Activated T-helper 2 cell treated with anti-CD3 and anti-CD28 coated beads, Interferon-gamma antibody, Interleukin-2, Interleukin-4, amounts not matched to agents 10 μg/mL and 5 μg/mL and 100 μg/mL, durations not matched to agents 14 hours and 24 hours and 36 hours (primary cell): ENCODE results near the gene NKAIN4. TPM values are rescaled to one million over a fixed set of nuclear protein-coding genes. Genes with fewer than 3 reads are reported as not detected.
"Not testable (repeated sequence)": the region's sequence is repeated elsewhere in the genome, so short reads cannot be mapped to it uniquely, and the experiment has no call there.

Experiments used
- DNase-seq: peaks from one replicate; pipeline ENCODE4 v3.0.0; 2021; ENCODE audit warnings: low spot score
- H3K27ac Mint-ChIP-seq: one replicate; pipeline ENCODE4 v1.8.0; 2021; ENCODE audit warnings: mixed read lengths
- H3K27me3 Mint-ChIP-seq: one replicate; pipeline ENCODE4 v1.8.0; 2021; ENCODE audit warnings: low read depth, mixed read lengths
- H3K36me3 Mint-ChIP-seq: one replicate; pipeline ENCODE4 v1.8.0; 2021; ENCODE audit warnings: low read depth, mixed read lengths
- H3K4me1 Mint-ChIP-seq: one replicate; pipeline ENCODE4 v1.8.0; 2021; ENCODE audit warnings: low read depth, mixed read lengths
- H3K4me3 Mint-ChIP-seq: one replicate; pipeline ENCODE4 v1.8.0; 2021; ENCODE audit warnings: low read depth, mild to moderate bottlenecking, moderate library complexity, mixed read lengths
- H3K9me3 Mint-ChIP-seq: one replicate; pipeline ENCODE4 v1.8.0; 2021; ENCODE audit warnings: mixed read lengths
- intact Hi-C: fragments of 100-400 bp; cut with micrococcal nuclease; formaldehyde crosslinking; loops from one replicate; pipeline ENCODE4 v1.15.1; 2023
- total RNA-seq: library from RNA; stranded (reverse); gene quantifications from 2 replicates; pipeline ENCODE4 v1.2.3, GENCODE V29; 2022

The NKAIN4 gene
- total RNA-seq, 1 donor from 2014 or later: not detected

DNA sequence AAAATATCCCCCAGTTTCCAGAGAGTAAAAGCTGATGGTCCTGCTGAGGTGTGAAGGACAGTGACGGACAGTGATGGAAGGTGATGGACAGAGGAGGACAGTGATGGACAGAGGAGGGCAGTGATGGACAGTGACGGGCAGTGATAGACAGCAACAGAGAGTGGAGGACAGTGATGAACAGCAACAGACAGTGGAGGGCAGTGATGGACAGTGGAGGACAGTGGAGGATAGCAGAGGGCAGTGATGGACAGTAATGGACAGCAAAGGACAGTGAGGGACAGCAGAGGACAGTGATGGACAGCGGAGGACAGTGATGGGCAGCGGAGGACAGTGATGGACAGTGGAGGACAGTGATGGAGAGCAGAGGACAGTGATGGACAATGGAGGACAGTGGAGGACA is 2.7 kb upstream of the NKAIN4 start:
- H3K4me1 Mint-ChIP-seq: no peaks in the 10 kb centered on the region
- intact Hi-C loops: no loop called here
- no peak overlapping the region for H3K27ac Mint-ChIP-seq
- no peak for DNase-seq
- peaks cover 36% of the 10 kb centered on the region for H3K27me3 Mint-ChIP-seq
- no peak overlapping the region for H3K4me3 Mint-ChIP-seq
- H3K9me3 Mint-ChIP-seq: no peaks in the 10 kb centered on the region
- no peaks in the 10 kb centered on the region for H3K36me3 Mint-ChIP-seq

DNA sequence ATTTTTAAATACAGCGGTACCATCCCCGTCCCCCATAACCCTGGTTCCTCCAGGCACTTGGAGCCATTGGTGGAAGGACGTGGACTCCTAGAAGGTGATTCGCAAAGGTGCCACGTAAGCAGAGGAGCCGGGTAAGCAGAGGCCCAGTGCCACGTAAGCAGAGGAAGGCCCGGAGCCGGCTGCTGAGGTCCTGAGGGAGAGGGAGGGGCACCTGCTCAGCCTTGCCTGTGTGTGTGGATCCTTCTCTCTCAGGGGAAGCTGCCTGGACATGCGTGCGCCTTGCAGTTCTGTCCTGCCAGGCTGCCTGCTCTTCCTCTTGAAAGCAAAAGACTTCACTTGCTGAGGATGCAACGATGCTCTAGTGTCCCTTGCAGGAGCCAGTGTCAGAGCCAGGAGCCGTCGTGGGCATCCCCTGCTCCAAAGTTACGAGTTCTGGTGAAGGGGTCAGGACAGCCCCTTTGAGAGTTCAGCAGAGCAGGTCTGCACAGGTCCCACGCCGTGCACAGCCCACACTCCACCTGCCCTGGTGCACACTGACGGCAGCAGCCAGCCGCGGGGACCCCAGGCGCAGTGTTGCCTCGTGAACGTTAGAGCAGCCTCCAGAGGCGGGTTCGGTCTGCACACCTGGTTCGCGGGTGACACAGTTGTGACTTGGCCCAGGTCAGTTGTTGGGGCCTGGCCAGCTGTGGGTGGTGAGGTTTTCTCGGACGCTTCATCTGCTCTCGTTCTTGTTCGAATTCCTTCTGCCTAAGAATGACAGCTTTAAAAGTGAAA is 1.9 kb upstream of the NKAIN4 start:
- no peaks in the 10 kb centered on the region for H3K9me3 Mint-ChIP-seq
- intact Hi-C loops: no loop called here
- H3K4me1 Mint-ChIP-seq: no peaks in the 10 kb centered on the region
- peaks cover 38% of the 10 kb centered on the region for H3K27me3 Mint-ChIP-seq
- no peak overlapping the region for H3K27ac Mint-ChIP-seq
- no peaks in the 10 kb centered on the region for H3K36me3 Mint-ChIP-seq
- no peak overlapping the region for H3K4me3 Mint-ChIP-seq
- DNase-seq: no peak

DNA sequence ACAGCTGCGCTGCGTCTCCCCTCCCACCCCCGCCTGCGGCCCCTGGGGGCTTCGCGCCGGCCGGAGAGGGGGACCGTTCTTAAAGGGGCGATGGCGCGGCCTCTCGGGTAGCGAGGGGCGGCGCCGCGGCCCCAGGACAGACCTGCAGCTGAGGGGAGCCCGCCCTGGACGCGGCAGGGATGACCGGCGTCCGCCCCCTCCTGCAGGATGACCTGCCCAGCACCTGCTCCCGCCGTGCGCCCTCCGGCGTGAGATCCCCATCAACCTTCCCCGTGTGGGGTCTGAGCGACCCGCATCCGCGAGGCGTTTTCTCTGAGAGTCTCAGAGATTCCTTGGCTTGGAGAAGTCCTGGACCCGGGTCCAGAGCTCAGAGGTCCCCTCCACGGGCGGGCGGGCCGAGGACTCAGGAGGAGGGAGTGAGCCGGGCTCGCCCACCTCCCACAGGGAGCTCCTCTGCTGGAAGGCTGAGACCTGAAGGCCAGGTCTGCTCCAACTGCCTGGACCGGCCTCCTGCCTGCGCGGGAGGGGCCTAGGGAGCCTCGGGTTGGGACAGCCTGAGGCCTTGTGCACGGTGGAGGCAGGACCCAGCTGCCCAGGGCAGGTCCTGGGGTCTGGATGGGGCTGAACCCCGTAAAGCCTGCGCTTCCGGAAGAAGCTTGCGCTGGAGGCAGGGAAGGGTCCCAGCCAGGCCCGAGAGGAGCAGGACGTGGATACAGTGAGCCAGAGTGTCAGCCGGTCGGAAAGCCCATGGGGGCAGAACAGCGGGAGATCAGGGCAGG is 532 bp upstream of the NKAIN4 start:
- Mint-ChIP-seq H3K9me3 (no peaks in the 10 kb centered on the region), H3K4me1 (no peaks in the 10 kb centered on the region), H3K36me3 (no peaks in the 10 kb centered on the region), H3K27me3 (peaks cover 40% of the 10 kb centered on the region), H3K4me3 (no peak overlapping the region), H3K27ac (no peak overlapping the region)
- intact Hi-C loops: no loop called here
- no peak for DNase-seq

DNA sequence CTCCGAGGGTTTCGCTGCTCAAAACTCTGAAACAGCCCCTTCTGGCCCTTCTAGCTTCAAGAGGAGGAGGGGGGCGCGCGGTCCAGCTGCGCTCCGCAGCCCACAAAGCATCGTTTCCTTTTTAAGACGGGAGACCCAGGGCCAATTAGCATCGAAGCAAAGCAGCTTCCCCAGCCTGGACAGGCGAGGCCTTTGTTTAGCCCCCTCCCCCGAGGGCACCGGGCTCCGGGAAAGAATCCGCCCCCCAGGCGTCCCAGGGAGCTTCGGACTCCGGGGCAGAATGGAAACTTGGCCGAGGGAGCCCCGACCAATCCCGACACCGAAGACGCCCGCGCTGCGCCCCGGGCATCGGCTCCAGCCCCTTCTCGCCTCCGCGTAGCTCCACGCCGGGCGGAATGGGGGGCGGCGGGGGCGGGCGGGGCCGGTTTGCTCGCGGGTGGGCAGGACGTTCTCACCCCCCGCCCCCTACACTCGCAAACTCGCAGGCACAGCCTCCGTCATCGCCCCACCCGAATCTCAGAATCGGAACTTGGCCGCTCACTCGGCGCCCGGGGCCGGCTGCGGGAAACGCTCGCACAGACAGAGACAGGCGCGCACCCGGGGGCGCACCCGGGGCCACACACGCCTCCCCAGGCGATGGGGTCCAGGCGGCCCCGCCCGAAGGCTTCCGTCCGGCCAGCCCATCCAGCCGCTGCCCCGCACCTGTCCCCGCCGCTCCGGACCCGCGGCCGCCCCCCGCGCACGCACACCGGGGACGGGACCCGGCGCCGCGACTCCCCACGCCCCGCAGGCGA is 628 bp downstream of the NKAIN4 start:
- no peaks in the 10 kb centered on the region for H3K9me3 Mint-ChIP-seq
- DNase-seq: no peak

DNA sequence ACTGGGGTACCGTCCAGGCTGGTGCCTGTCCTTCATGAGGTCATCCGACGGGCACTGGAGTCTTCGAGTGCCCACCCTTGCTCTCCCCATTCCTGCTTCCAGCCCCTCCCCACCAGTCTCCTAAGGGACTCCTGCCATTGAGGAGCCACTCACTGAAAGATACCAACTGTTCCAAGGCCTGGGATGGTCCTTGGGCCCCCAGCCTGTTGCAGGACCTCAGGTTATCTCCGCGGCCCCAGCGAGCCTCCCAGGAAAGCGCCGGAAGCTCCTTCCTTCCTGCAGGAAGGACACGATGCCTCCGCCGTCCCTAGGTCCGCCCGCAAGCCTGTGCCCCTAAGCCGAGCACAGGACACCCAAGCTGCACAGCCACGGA is 1.2 kb downstream of the NKAIN4 start:
- intact Hi-C loops: no loop called here
- Mint-ChIP-seq H3K9me3 (no peaks in the 10 kb centered on the region), H3K36me3 (no peaks in the 10 kb centered on the region), H3K27me3 (peaks cover 45% of the 10 kb centered on the region), H3K4me1 (no peaks in the 10 kb centered on the region), H3K27ac (no peak overlapping the region), H3K4me3 (no peak overlapping the region)
- DNase-seq: no peak

More for the DNA sequence above, 628 bp downstream of the NKAIN4 start:
- H3K36me3 Mint-ChIP-seq: no peaks in the 10 kb centered on the region
- H3K4me3 Mint-ChIP-seq: no peak overlapping the region
- no peak overlapping the region for H3K27ac Mint-ChIP-seq
- intact Hi-C loops: no loop called here
- H3K27me3 Mint-ChIP-seq: peaks cover 41% of the 10 kb centered on the region
- H3K4me1 Mint-ChIP-seq: no peaks in the 10 kb centered on the region

DNA sequence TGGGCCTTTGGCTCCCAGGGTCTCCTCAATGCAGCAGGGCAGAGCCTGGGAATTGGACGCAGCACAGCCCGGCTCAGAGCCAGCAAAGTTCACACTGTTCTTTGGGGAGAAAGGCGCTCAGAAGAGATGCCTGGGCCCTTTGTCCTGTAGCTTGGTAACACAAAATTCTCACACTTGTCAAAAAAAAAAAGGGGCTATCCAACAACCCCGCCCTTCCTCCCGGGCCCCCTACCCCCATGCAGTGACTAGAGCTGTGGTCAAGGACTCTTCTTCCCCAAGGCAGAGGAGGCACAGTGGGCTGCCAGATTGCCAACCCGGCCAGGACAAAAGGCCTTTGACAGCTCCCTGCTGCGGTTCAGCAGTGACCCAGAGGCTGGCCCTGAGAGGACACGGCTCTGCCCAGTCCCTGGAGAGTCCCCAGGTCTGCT is 2.0 kb downstream of the NKAIN4 start:
- intact Hi-C loops: no loop called here
- no peak overlapping the region for H3K27ac Mint-ChIP-seq
- H3K9me3 Mint-ChIP-seq: no peaks in the 10 kb centered on the region
- no peaks in the 10 kb centered on the region for H3K4me1 Mint-ChIP-seq
- peaks cover 45% of the 10 kb centered on the region for H3K27me3 Mint-ChIP-seq
- no peaks in the 10 kb centered on the region for H3K36me3 Mint-ChIP-seq
- DNase-seq: no peak
- H3K4me3 Mint-ChIP-seq: no peak overlapping the region

DNA sequence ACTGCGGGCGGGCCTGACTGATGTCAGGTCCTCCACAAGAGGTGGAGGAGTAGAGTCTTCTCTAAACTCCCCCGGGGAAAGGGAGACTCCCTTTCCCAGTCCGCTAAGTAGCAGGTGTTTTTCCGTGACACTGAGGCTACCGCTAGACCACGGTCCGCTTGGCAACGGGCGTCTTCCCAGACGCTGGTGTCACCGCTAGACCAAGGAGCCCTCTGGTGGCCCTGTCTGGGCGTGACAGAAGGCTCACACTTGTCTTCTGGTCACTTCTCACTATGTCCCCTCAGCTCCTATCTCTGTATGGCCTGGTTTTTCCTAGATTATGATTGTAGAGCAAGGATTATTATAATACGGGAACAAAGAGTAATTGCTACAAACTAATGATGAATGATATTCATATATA is 2.9 kb downstream of the NKAIN4 start:
- H3K36me3 Mint-ChIP-seq, intact Hi-C loops, H3K4me1 Mint-ChIP-seq, DNase-seq, H3K27ac Mint-ChIP-seq, H3K9me3 Mint-ChIP-seq, H3K4me3 Mint-ChIP-seq: not testable (repeated sequence)
- peaks cover 38% of the 10 kb centered on the region for H3K27me3 Mint-ChIP-seq

DNA sequence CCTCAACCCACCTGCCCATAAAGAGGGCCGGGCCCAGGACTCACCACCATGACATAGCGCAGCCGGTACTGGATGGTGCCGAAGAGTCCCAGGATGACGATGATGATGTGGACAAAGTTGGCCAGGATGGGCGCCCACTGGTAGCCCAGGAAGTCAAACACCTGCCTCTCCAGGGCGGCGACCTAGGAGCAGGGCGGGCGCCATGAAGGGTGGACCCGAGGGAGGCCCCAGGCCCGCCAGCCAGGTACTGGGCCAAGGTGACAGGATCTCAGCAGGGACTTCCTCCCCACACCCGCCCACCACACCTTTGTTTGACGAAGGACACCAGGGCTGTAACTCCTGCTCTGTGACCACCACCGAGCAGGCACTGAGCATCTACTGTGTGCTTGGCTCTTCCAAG is 4.4 kb downstream of the NKAIN4 start:
- Mint-ChIP-seq H3K4me3 (no peak overlapping the region), H3K27ac (no peak overlapping the region), H3K36me3 (no peaks in the 10 kb centered on the region), H3K4me1 (no peaks in the 10 kb centered on the region), H3K9me3 (no peaks in the 10 kb centered on the region), H3K27me3 (peaks cover 27% of the 10 kb centered on the region)
- DNase-seq: no peak
- intact Hi-C loops: no loop called here

DNA sequence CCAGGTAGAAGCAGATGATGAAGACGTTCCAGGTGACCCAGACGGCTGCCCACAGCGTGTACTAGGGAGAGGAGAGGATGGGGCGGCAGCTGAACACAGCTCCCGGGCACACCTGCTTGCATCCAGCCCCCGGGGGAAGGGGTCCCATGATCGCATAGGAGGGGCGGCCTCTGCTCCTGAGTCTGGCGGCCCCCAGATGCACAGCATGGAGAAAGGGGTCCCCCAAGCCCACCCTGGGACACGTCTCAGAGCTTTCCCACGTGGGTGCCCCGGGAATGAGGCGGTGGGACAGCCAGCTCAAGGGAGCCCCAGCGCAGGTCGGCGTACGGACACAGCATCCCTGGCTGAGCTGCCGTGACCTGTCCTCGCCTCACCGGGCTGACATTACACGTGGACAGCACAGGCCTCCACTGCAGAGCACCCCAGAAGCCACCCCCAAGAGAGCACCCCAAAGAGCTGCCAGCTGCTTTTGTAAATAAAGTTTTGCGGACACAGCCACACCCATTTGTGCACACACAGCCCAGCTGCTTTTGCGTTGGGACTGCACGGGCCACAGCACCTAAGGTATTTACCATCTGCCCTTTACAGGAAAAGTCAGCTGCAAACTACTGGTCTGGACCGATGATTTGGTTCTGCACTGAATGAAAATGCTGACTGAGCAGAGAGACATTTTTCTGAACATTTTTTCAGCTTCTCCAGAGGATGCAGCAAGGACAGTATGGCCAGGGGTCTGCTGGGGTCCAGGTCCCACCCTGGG is 5.2 kb downstream of the NKAIN4 start:
- Mint-ChIP-seq H3K4me3 (no peak overlapping the region), H3K27ac (no peak overlapping the region)
- intact Hi-C loops: no loop called here

DNA sequence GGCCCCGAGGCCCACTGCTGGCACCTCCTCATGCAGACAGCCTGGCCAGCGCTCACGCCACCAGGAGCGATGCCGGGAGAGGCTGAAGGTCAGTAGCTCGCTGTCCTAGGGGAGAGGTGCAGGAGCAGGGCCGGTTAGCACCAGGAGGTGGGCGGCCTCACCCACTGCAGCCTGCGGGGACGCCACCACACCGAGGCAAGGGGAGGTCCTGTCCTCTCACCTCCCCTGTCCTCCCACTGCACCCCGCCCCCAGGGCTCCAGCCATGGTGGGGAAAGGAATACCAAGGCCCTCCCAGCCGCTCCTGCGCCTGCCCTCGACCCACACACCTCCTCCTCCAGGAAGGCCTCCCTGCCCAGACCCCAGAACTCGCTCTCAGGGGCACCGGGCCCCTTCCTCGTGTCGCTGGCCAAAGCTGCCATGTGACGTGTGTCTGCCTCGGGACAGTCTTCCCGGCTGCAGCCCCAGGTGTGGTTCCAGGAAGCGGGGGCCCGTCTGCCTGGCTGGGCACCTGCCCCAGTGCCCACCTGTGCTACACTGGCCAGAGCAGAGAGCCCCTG is 6.5 kb downstream of the NKAIN4 start:
- Mint-ChIP-seq H3K4me3 (no peak overlapping the region), H3K9me3 (no peaks in the 10 kb centered on the region), H3K36me3 (no peaks in the 10 kb centered on the region), H3K27me3 (peaks cover 18% of the 10 kb centered on the region), H3K4me1 (no peaks in the 10 kb centered on the region), H3K27ac (no peak overlapping the region)
- DNase-seq: no peak
- intact Hi-C loops: no loop called here

More for the DNA sequence above, 5.2 kb downstream of the NKAIN4 start:
- H3K4me1 Mint-ChIP-seq: no peaks in the 10 kb centered on the region
- no peaks in the 10 kb centered on the region for H3K36me3 Mint-ChIP-seq
- no peaks in the 10 kb centered on the region for H3K9me3 Mint-ChIP-seq
- no peak for DNase-seq
- H3K27me3 Mint-ChIP-seq: peaks cover 25% of the 10 kb centered on the region

DNA sequence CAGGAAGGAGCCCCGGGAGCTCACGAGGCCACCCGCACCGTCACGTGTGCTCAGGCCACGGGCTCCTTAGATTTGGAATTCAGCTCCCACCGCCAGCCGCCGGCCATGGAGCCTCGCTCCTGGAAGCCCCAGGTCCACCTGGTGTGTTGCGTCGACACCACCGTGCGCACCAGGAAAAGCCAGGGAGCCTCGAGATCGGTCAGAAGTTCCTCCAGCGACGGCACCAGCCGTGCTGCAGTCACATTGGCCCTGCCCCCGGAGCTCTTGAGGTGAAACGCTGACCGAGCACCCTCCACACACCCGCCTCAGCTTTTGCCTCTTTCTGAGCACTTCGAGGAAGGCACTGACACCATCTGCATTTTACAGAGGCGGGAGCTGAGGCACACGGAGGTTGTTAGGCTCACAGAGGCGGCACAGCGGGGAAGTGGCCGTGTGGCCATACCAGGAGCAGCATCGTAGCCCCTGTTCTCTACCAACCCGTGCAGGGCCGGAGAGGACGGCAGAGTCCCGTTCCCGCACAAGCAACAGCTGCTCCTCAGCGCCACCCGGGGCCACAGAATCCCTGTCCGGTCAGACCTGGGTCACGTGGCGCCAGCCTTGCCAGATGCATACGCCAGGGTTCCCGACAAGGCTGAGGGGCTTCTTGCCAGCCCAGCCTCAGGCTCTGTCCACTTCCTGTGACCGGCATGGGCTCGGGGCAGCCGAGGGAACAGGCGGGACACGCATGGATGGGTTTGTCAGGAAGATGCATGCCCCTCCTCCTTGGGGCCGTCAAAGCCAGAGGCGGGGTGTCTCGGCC is 7.6 kb downstream of the NKAIN4 start:
- intact Hi-C loops: no loop called here
- no peaks in the 10 kb centered on the region for H3K9me3 Mint-ChIP-seq

More for the DNA sequence above, 7.6 kb downstream of the NKAIN4 start:
- peaks cover 11% of the 10 kb centered on the region for H3K27me3 Mint-ChIP-seq
- no peaks in the 10 kb centered on the region for H3K4me1 Mint-ChIP-seq
- H3K4me3 Mint-ChIP-seq: no peak overlapping the region
- H3K36me3 Mint-ChIP-seq: no peaks in the 10 kb centered on the region
- no peak for DNase-seq
- no peak overlapping the region for H3K27ac Mint-ChIP-seq
